ES-I3 (cell line): ENCODE data around the gene SMARCD1.

Source experiments
- H3K36me3 ChIP-seq: 2 replicates; pipeline ENCODE4 v1.6.1; 2013; ENCODE audit warnings: mild to moderate bottlenecking, low read length, control low read depth, moderate library complexity; ENCODE audit not compliant: insufficient read depth
- H3K4me1 ChIP-seq: 2 replicates; pipeline ENCODE4 v1.6.1; 2013; ENCODE audit warnings: mild to moderate bottlenecking, control low read depth, low read length; ENCODE audit not compliant: insufficient read depth
- H3K9ac ChIP-seq: 2 replicates; pipeline ENCODE4 v1.6.1; 2013; ENCODE audit warnings: low read depth, mild to moderate bottlenecking, low read length, moderate library complexity
- H3K9me3 ChIP-seq: 2 replicates; pipeline ENCODE4 v1.6.1; 2013; ENCODE audit warnings: mild to moderate bottlenecking, low read length, moderate library complexity; ENCODE audit not compliant: control insufficient read depth, insufficient read depth

Gene SMARCD1

GRCh38 chr12:50099302-50100008, 14.3 kb downstream of the SMARCD1 start:
- H3K9me3 ChIP-seq, result no peaks in the 10 kb centered on the region
- H3K36me3 ChIP-seq, result peaks cover 37% of the 10 kb centered on the region
- no peak overlapping the region for H3K9ac ChIP-seq
- peaks cover 12% of the 10 kb centered on the region for H3K4me1 ChIP-seq

DNA sequence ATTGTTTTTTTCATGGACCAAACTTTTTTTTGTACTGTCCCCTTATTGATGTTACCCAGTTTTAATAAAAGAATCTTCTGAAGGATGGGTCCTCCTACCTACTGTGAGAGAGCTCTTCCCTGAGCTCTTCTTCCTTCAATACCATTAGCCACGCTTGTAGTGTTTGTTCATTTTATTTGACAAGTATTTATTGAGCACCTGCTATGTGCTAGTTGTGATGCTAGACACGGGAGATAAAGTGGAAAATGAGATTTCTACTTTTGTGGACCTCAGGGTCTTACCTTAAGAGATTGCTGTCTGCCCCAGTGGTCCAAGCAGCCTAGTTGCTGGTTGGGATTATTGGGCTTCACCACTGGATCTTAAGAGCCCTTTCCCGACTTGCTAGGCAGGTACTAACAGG, 15.4 kb downstream of the SMARCD1 start:
- Histone ChIP-seq H3K9me3 (no peaks in the 10 kb centered on the region), H3K4me1 (peaks cover 12% of the 10 kb centered on the region), H3K36me3 (peaks cover 29% of the 10 kb centered on the region), H3K9ac (no peak overlapping the region)

DNA sequence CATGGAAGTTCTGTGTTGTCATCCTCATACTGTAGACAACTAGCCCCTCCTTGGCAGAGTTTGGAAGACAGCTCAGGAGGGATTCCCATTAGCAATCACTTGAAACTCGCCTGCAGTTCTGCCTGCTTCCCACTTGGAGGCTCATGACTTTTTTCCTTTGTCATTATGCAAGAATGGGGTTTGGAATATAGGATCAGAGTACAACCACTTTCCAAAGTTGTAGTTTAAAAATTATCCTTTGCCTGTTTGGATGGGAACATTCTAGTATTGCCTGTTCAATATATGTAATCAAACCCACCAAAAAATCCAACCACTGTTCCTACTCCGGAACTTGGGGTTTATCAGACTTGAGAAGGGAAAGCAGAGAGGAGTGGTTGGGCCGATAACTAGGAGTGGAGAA, 16.5 kb downstream of the SMARCD1 start:
- Histone ChIP-seq H3K4me1 (peaks cover 12% of the 10 kb centered on the region), H3K9me3 (no peaks in the 10 kb centered on the region), H3K9ac (no peak overlapping the region), H3K36me3 (peaks cover 18% of the 10 kb centered on the region)

GRCh38 chr12:50102131-50102531, 17.0 kb downstream of the SMARCD1 start:
- H3K9ac ChIP-seq, result no peak overlapping the region
- H3K9me3 ChIP-seq, result no peaks in the 10 kb centered on the region
- H3K4me1 ChIP-seq, result peaks cover 12% of the 10 kb centered on the region
- H3K36me3 ChIP-seq, result peaks cover 13% of the 10 kb centered on the region

DNA sequence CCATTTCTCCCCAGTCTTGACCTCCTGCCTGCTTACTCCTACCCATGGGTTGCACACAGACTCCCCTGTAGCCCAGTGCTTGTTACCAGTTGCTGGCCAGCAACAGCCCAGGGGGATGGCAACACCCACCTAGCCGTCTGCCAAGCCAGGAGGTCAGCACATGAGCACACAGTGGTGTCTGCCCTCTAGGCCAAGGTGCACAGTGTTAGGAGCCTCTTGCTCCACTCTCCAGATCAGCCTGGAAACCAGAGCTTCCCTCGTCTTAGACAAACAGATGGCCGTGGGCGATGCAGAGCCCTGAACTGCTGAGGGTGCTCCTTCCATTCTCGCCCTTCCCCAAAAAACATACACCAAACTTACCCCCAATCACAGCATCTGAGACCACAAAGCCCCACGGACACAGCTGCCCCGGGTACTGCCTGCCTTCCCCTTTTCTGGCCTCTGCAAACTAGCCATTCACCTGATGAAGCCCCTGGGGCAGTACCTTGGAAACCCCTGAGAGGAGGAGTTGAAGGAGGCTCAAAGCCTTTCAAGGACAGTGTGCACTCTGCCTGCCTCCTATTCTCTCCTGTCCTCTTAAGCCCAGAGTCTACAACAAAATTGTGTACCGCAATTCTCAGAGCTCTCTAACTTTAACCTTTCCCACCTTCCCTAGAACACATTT, 17.6 kb downstream of the SMARCD1 start:
- no peak overlapping the region for H3K9ac ChIP-seq
- peaks cover 12% of the 10 kb centered on the region for H3K4me1 ChIP-seq
- H3K36me3 ChIP-seq, result peaks cover 13% of the 10 kb centered on the region
- no peaks in the 10 kb centered on the region for H3K9me3 ChIP-seq

- H3K9me3 ChIP-seq, result no peaks in the 10 kb centered on the region
- peaks cover 12% of the 10 kb centered on the region for H3K36me3 ChIP-seq
- no peak overlapping the region for H3K9ac ChIP-seq
- peaks cover 12% of the 10 kb centered on the region for H3K4me1 ChIP-seq
Measured at GRCh38 chr12:50103351-50103750, 18.2 kb downstream of the SMARCD1 start.

DNA sequence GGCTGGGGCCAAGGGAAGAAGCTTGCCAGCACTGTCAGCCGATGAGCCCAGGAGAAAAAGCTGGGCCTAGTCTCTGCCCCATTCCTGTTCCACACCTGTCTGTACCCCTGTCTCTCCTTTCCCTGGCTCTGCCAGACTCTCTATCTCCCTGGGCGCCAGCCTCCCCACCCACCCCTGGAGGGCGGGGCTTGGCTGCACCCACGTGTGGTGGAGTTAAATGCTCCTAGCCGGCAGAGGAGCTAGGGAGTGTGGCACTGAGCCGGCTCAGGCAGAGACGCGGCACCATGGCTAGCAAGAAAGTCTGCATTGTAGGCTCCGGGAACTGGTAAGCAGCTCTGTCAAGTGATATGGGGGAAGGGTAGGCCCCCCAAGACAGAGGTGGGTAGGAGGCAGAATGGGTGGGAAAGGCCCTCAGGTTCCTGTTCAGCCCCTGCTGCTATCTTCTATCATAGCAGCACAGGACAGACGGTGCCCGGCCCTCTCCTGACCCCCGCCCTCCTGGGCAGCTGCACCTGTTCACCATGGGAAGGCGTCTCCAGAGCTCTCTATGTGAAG, 18.7 kb downstream of the SMARCD1 start, which contains the start of gene GPD1:
Gene GPD1 (plus strand): TSS at position 242 of the 555 bp plus-strand sequence. CDS start 43 bp downstream, at position 285.
- H3K36me3 ChIP-seq, result peaks cover 7% of the 10 kb centered on the region
- no peaks in the 10 kb centered on the region for H3K9me3 ChIP-seq
- no peak within 1 kb of the TSS for H3K9ac ChIP-seq
- H3K4me1 ChIP-seq, result peaks cover 12% of the 10 kb centered on the region

- H3K9me3 ChIP-seq, result no peaks in the 10 kb centered on the region
- no peak overlapping the region for H3K9ac ChIP-seq
- peaks cover 13% of the 10 kb centered on the region for H3K4me1 ChIP-seq
- H3K36me3 ChIP-seq, result no peaks in the 10 kb centered on the region; the same call in 1 of the 2 replicates
Measured at GRCh38 chr12:50104417-50105366, 19.6 kb downstream of the SMARCD1 start.

DNA sequence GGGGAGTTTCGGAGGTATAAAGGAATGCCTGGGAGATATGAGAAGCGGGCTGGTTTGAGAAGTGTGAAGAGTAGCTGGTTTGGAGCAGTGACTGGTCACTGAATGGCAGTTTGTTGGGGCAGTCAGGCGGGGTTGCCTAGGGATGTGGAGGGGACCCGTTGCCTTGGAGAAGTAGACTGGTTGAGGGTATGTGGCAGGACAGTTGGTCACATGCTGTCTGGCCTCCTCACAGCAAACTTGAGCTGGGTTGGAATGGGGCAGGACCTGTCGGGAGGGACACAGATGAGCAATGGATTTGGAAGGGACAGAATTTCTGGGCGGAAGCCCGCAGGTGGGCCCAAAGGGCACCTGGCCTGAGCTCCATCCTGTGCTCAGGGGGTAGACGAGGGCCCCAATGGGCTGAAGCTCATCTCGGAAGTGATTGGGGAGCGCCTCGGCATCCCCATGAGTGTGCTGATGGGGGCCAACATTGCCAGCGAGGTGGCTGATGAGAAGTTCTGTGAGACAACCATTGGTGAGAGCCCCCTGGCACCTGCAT, 20.8 kb downstream of the SMARCD1 start:
- Histone ChIP-seq H3K36me3 (no peaks in the 10 kb centered on the region), H3K9me3 (no peaks in the 10 kb centered on the region), H3K4me1 (peaks cover 23% of the 10 kb centered on the region), H3K9ac (no peak overlapping the region)

DNA sequence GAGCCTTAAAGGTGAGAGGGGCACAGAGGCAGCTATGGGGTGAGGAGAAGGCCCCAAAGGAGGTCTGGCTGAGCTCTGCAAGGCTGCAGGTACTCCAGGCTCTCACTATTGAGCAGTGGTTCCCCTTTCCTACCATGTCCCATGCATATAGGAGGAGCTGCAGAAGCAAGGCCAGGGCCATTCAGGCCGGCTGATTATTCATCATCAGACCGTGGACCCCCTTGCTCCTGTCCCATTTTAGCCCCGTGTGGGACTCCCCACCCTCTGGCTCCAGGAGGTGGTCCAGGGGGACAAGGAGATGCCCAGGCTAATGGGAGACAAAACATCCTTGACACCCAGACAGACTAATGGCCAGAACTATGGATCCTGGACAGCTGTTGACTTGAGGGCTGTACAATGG, 21.8 kb downstream of the SMARCD1 start:
- H3K4me1 ChIP-seq, result peaks cover 20% of the 10 kb centered on the region
- no peak overlapping the region for H3K9ac ChIP-seq
- no peaks in the 10 kb centered on the region for H3K36me3 ChIP-seq
- H3K9me3 ChIP-seq, result no peaks in the 10 kb centered on the region

GRCh38 chr12:50107416-50108268, 22.5 kb downstream of the SMARCD1 start:
- peaks cover 17% of the 10 kb centered on the region for H3K4me1 ChIP-seq
- H3K36me3 ChIP-seq, result no peaks in the 10 kb centered on the region
- no peaks in the 10 kb centered on the region for H3K9me3 ChIP-seq
- no peak overlapping the region for H3K9ac ChIP-seq

- Histone ChIP-seq H3K9ac (no peak overlapping the region), H3K9me3 (no peaks in the 10 kb centered on the region), H3K36me3 (no peaks in the 10 kb centered on the region), H3K4me1 (peaks cover 10% of the 10 kb centered on the region; the same call in 1 of the 2 replicates)
Measured at GRCh38 chr12:50109319-50109718, 24.2 kb downstream of the SMARCD1 start.

- peaks cover 10% of the 10 kb centered on the region; the same call in 1 of the 2 replicates for H3K4me1 ChIP-seq
- H3K36me3 ChIP-seq, result no peaks in the 10 kb centered on the region
- H3K9ac ChIP-seq, result no peak overlapping the region
- H3K9me3 ChIP-seq, result no peaks in the 10 kb centered on the region
Measured at GRCh38 chr12:50110127-50110761, 25.1 kb downstream of the SMARCD1 start.
